ENCODE measurements around the gene FFAR3.
"Not testable (repeated sequence)": the region's sequence is repeated elsewhere in the genome, so short reads cannot be mapped to it uniquely, and the experiment has no call there.

FFAR3 gene

DNA sequence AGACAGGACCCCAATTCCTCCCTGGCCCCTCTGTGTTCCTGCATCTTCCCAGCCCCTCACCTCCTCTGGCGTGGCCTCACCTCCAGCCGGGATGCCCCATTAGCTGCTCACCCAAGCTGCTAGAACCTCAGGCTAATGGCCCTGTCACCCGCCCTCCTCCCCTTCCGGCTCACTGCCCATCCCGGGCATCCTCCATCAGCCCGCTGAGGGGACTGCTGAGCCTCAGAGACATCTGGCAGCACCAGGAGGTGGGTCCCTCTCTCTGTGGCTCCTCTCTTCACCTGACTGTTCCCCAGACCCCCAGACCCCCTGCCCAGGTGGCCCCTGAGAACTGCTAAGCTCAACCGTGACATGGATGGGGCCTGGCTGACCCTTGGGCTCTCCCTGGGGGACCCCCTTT, 7.7 kb upstream of the FFAR3 start:
- DNase-seq (ENCODE audit: low spot score) = no peak

GRCh38 chr19:35351411-35352176, 6.7 kb upstream of the FFAR3 start:
- no peak for DNase-seq (ENCODE audit: low spot score)

DNA sequence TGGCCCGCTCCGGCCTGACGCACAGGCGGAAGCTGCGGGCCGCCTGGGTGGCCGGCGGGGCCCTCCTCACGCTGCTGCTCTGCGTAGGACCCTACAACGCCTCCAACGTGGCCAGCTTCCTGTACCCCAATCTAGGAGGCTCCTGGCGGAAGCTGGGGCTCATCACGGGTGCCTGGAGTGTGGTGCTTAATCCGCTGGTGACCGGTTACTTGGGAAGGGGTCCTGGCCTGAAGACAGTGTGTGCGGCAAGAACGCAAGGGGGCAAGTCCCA, 6.1 kb upstream of the FFAR3 start:
- no peak for DNase-seq (ENCODE audit: low spot score)

DNA sequence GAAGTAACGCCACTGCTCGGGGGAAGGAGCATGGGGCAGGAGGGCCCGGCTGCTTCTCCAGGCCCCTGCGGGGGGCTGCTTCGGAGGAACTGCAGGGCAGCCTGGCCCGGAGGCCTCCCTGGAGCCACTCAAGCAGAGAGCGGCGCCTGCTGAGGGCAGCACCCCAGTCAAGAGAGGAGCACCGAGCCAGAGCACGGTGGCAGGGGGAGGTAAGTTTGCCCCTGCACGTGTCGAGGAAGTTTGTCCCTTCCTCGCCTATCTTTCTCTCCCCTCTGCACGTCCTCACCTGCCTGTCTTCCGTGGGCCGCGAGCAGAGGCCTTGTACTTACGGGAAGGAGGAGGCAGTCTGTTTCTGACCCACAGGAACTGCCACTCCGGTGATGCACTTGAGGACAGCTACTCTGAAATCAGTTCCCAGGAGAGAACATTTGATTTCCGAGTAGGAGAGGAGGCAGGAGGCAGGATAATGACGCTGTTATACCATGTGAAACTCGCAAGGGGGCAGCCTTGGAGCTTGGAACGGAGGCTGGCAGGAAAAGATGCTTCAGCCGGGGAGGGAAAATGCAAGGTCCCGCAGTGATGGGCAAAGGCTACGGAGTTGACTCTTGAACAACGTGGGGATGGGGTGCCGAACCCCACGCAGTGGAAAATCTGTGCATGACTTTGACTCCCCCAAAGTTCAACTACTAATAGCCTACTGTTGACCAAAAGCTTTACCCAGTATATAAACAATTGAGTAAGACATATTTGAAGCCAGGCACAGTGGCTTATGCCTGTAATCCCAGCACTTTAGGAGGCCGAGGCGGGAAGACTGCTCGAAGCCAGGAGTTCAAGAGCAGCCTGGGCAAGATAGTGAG, 5.6 kb upstream of the FFAR3 start:
- peak; percentile 91 for DNase-seq (ENCODE audit: low spot score)

GRCh38 chr19:35353635-35354034, 4.6 kb upstream of the FFAR3 start:
- DNase-seq (ENCODE audit: low spot score) = no peak

GRCh38 chr19:35354898-35355297, 3.4 kb upstream of the FFAR3 start:
- DNase-seq (ENCODE audit: low spot score) = no peak

- DNase-seq (ENCODE audit: low spot score) = no peak
Observed at GRCh38 chr19:35355791-35356460, 2.3 kb upstream of the FFAR3 start.

GRCh38 chr19:35358834-35359233, 574 bp downstream of the FFAR3 start:
- DNase-seq (ENCODE audit: low spot score) = not testable (repeated sequence)

DNA sequence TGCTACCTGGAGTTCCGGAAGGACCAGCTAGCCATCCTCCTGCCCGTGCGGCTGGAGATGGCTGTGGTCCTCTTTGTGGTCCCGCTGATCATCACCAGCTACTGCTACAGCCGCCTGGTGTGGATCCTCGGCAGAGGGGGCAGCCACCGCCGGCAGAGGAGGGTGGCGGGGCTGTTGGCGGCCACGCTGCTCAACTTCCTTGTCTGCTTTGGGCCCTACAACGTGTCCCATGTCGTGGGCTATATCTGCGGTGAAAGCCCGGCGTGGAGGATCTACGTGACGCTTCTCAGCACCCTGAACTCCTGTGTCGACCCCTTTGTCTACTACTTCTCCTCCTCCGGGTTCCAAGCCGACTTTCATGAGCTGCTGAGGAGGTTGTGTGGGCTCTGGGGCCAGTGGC, 1.1 kb downstream of the FFAR3 start:
- DNase-seq (ENCODE audit: low spot score) = not testable (repeated sequence)

DNA sequence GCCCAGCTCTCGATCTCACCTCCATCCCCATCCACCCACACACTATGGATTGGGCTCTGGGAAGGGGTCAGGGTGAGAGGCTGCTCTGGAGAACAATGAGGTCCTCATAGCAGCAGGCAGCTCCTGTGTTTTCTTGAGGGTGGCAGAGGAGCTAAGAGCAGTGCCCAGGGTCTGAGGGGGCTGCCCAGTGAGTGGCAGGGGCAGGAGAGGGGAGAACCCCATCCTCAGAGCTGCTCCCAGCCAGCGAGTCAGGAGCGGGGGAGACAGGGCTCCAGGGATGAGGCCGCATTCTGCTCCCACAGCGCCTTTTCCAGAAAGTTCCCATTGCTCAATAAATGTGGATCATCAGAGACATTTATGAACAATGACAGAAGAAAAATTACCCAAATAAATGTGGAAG, 1.8 kb downstream of the FFAR3 start:
- not testable (repeated sequence) for DNase-seq (ENCODE audit: low spot score)

- no peak for DNase-seq (ENCODE audit: low spot score)
Observed at GRCh38 chr19:35360880-35361420, 2.7 kb downstream of the FFAR3 start.

DNA sequence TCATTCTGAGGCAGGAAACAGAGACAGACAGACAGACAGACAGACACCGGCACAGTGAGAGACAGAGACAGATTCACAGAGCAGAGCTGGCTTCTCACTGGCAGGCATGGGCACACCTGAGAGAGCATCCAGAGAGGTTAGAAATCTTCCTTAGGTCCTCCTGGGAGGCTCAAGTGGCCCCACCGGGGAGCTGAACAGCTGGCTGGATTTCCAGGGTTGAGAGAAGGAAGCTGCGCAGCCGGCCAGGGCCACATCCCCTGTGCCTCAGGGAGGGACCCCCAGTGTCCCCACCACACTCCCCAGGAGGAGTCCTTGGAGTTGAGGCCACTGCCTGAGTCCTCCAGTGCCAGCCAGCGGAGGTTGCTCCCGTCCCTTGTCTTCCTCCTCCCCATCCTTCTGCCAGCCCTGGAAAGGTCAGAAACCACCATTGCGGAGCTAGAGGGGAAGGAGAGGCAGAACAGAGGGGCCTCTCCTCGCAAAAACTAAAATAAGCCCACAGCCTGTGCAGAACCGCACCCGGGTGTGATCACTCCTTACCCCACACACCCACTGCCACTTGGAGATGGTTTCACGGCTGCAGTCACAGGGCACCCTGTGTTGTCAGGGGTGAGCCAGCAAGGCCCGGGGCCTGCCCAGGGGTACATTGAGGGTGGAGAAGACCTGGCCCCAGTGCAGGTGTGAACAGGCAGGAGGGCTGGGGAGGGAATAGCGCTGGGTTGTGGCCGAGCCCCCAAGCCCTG, 4.2 kb downstream of the FFAR3 start:
- DNase-seq (ENCODE audit: low spot score) = no peak

DNA sequence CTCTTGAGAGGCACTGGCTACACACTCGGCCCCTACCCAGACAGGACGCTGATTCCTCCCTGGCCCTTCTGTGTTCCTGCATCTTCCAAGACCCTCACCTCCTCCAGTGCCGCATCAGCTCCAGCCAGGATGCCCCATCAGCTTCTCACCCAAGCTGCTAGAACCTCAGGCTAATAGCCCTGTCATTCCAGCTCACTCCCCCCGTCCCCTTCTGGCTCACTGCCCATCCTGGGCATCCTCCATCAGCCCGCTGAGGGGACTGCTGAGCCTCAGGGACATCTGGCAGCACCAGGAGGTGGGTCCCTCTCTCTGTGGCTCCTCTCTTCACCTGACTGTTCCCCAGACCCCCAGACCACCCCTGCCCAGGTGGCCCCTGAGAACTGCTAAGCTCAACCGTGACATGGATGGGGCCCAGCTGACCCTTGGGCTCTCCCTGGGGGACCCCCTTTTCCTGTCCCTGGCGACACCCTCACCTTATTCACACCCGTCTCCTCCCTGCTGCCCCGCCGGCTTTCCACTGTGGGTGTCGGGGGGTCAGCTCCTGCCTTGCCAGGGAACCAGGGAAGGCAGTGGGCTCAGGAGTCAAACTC, 4.8 kb downstream of the FFAR3 start:
- no peak for DNase-seq (ENCODE audit: low spot score)

- DNase-seq (ENCODE audit: low spot score) = no peak
Observed at GRCh38 chr19:35363711-35364425, 5.6 kb downstream of the FFAR3 start.

DNA sequence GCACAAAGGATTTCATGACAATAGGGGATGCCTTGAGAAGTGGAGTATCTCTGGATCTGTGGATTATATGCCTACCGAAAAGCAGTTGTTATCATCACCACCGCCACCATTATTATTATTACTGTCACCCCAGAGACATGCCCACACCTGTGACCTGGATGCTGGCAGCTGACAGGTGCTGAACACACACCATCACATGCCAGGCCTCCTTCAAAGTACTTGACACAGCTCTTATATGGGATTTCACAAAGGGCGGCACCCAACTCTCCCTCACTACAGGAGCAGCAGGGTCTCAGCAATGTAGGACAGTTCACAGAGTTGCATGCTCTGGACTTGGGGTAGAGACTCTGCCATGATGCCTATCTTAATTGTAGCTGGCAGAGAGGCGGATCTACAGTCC, 7.0 kb downstream of the FFAR3 start:
- DNase-seq (ENCODE audit: low spot score) = no peak

DNA sequence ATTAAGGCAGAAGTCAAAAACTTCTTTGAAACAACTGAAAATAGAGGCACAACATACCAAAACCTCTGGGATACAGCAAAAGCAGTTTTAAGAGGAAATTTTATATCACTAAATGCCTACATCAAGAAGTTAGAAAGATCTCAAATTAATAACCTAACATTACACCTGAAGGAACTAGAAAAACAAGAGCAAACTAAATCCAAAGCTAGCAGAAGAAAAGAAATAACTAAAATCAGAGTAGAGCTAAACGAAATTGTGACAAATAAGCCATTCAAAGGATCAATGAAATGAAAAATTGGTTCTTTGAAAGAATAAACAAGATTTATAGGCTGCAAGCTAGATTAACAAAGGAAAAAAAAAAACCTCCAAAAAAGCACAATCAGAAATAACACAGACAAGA, 10.1 kb downstream of the FFAR3 start:
- no peak for DNase-seq (ENCODE audit: low spot score)

DNA sequence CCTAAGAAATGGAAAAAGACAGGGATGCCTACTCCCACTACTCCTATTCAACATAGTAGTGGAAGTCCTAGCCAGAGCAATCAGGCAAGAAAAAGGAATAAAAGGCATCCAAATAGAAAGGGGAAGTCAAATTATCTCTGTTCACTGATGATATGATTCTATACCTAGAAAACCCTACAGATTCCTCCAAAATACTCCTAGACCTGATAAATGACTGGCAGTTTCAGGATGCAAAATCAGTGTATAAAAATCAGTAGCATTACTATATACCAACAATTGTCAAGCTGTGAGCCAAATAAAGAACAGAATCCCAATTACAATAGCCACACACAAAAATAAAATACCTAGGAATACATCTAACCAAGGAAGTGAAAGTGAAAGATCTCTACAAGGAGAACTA, 11.3 kb downstream of the FFAR3 start:
- DNase-seq (ENCODE audit: low spot score) = no peak

GRCh38 chr19:35370722-35371121, 12.5 kb downstream of the FFAR3 start, which contains the start of gene GPR42:
GPR42 (plus strand) TSS chr19:35371068; CDS start chr19:35371360, 292 bp downstream.
- DNase-seq (ENCODE audit: low spot score) = no peak

DNA sequence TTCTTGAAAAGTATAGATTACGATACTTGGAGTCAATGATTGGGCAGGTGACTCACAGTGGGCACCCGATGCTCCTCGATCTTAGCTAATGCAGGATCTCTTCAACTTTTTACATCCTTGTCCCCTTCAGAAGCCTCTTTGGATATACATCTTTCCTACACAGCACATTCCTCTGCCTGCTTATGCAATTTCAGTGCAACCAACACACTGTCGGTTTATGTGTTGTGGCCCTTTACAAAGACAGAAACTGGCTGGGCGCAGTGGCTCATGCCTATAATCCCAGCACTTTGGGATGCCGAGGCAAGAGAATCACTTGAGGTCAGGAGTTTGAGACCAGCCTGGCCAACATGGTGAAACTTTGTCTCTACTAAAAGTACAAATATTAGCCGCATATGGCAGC, 15.2 kb downstream of the FFAR3 start:
- no peak for DNase-seq (ENCODE audit: low spot score)

- not testable (repeated sequence) for DNase-seq (ENCODE audit: low spot score)
Observed at GRCh38 chr19:35374031-35374430, 15.8 kb downstream of the FFAR3 start.
